H4 (cell line): ENCODE data around the gene KCNG2. TPM values are rescaled to one million over a fixed set of nuclear protein-coding genes. Genes with fewer than 3 reads are reported as not detected.
"Not testable (repeated sequence)": the region's sequence is repeated elsewhere in the genome, so short reads cannot be mapped to it uniquely, and the experiment has no call there.

Experiments used
- DNase-seq: peaks from one replicate; pipeline ENCODE4 v3.0.0-alpha.2; 2015; ENCODE audit warnings: low spot score
- total RNA-seq: library from RNA; depleted of rRNA; stranded (reverse); fragments of >200 nt; shearing (Covaris generic); gene quantifications from 2 replicates; pipeline ENCODE4 v1.2.3, GENCODE V29; 2014

KCNG2 gene
- total RNA-seq, 1 experiment from 2014 or later: not detected

- DNase-seq: no peak
These were observed 55.0 kb downstream of the KCNG2 start for GRCh38 chr18:79852561-79853302.

- no peak for DNase-seq
These were observed 55.7 kb downstream of the KCNG2 start for GRCh38 chr18:79853303-79853992.

- no peak for DNase-seq
These were observed 56.2 kb downstream of the KCNG2 start for GRCh38 chr18:79853993-79854364.

- no peak for DNase-seq
These were observed 57.6 kb downstream of the KCNG2 start for GRCh38 chr18:79855147-79855933.

- DNase-seq: no peak
These were observed 58.6 kb downstream of the KCNG2 start for GRCh38 chr18:79856119-79857007.

- DNase-seq: no peak
These were observed 59.4 kb downstream of the KCNG2 start for GRCh38 chr18:79857082-79857671.

GRCh38 chr18:79859314-79859713 lies 61.6 kb downstream of the KCNG2 start:
- no peak for DNase-seq

GRCh38 chr18:79861687-79862086 lies 63.9 kb downstream of the KCNG2 start:
- no peak for DNase-seq

GRCh38 chr18:79862562-79862961 lies 64.8 kb downstream of the KCNG2 start:
- DNase-seq: no peak

GRCh38 chr18:79863161-79864005 lies 65.6 kb downstream of the KCNG2 start:
- no peak for DNase-seq

- no peak for DNase-seq
These were observed 66.4 kb downstream of the KCNG2 start for GRCh38 chr18:79864006-79864725.

GRCh38 chr18:79864955-79865354 lies 67.2 kb downstream of the KCNG2 start:
- DNase-seq: not testable (repeated sequence)

- not testable (repeated sequence) for DNase-seq
These were observed 68.2 kb downstream of the KCNG2 start for GRCh38 chr18:79865951-79866350.

GRCh38 chr18:79866889-79867574 lies 69.3 kb downstream of the KCNG2 start:
- no peak for DNase-seq

- no peak for DNase-seq
These were observed 69.9 kb downstream of the KCNG2 start for GRCh38 chr18:79867666-79868065.

GRCh38 chr18:79868168-79868784 lies 70.5 kb downstream of the KCNG2 start:
- no peak for DNase-seq

- no peak for DNase-seq
These were observed 71.2 kb downstream of the KCNG2 start for GRCh38 chr18:79868811-79869541.
